ENCODE measurements around the gene METTL24. TPM values are rescaled to one million over a fixed set of nuclear protein-coding genes. Genes with fewer than 3 reads are reported as not detected.
A peak's percentile ranks its signal among the peaks of the same experiment; 100 is the strongest.

Gene METTL24
- total and polyA plus RNA-seq, 2 of the 13 experiments (the other 11 are each of a cell fraction or from before 2014, with no cell fraction given): not detected

- TF ChIP-seq, protein P1, sequence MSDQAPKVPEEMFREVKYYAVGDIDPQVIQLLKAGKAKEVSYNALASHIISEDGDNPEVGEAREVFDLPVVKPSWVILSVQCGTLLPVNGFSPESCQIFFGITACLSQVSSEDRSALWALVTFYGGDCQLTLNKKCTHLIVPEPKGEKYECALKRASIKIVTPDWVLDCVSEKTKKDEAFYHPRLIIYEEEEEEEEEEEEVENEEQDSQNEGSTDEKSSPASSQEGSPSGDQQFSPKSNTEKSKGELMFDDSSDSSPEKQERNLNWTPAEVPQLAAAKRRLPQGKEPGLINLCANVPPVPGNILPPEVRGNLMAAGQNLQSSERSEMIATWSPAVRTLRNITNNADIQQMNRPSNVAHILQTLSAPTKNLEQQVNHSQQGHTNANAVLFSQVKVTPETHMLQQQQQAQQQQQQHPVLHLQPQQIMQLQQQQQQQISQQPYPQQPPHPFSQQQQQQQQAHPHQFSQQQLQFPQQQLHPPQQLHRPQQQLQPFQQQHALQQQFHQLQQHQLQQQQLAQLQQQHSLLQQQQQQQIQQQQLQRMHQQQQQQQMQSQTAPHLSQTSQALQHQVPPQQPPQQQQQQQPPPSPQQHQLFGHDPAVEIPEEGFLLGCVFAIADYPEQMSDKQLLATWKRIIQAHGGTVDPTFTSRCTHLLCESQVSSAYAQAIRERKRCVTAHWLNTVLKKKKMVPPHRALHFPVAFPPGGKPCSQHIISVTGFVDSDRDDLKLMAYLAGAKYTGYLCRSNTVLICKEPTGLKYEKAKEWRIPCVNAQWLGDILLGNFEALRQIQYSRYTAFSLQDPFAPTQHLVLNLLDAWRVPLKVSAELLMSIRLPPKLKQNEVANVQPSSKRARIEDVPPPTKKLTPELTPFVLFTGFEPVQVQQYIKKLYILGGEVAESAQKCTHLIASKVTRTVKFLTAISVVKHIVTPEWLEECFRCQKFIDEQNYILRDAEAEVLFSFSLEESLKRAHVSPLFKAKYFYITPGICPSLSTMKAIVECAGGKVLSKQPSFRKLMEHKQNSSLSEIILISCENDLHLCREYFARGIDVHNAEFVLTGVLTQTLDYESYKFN (CRISPR knock-in tag; conservative IDR thresholded peaks at IDR 0.05): peak; percentile 60
- TF ChIP-seq RARA (CRISPR knock-in tag; IDR thresholded peaks at IDR 0.05) (peak; percentile 5; the same call in 1 of the 2 replicates), FOXJ3 (CRISPR knock-in tag; IDR thresholded peaks at IDR 0.05; ENCODE audit: borderline replicate concordance) (no peak), TEAD3 (CRISPR knock-in tag; optimal IDR thresholded peaks at IDR 0.05; ENCODE audit: borderline replicate concordance) (peak; percentile 94), SOX5 (CRISPR knock-in tag; IDR thresholded peaks at IDR 0.05; ENCODE audit: borderline replicate concordance) (peak; percentile 22; the same call in 1 of the 2 replicates), HIC2 (CRISPR knock-in tag; IDR thresholded peaks at IDR 0.05; ENCODE audit: low read depth) (peak; percentile 70), ZNF713 (CRISPR knock-in tag; IDR thresholded peaks at IDR 0.05) (no peak), MEF2D (CRISPR knock-in tag; IDR thresholded peaks at IDR 0.05) (0 out of 2 replicates have a peak, but pooled peaks have one; percentile 42)
- TF ChIP-seq, protein P2, sequence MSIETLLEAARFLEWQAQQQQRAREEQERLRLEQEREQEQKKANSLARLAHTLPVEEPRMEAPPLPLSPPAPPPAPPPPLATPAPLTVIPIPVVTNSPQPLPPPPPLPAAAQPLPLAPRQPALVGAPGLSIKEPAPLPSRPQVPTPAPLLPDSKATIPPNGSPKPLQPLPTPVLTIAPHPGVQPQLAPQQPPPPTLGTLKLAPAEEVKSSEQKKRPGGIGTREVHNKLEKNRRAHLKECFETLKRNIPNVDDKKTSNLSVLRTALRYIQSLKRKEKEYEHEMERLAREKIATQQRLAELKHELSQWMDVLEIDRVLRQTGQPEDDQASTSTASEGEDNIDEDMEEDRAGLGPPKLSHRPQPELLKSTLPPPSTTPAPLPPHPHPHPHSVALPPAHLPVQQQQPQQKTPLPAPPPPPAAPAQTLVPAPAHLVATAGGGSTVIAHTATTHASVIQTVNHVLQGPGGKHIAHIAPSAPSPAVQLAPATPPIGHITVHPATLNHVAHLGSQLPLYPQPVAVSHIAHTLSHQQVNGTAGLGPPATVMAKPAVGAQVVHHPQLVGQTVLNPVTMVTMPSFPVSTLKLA (IDR thresholded peaks at IDR 0.05): no peak
Observed at GRCh38 chr6:110329714-110330436, 28.3 kb downstream of the METTL24 start (continued).

All from HepG2 (cell line).